HG02571 (cell line): Measurements from ENCODE around the gene DDX1.

Source experiments
- ATAC-seq: cut with Tn5 transposase; IDR thresholded peaks from one replicate; pipeline ENCODE4 v1.9.1; 2021; ENCODE audit warnings: mild to moderate bottlenecking, moderate library complexity; ENCODE audit not compliant: unreplicated experiment

DDX1 gene

DNA sequence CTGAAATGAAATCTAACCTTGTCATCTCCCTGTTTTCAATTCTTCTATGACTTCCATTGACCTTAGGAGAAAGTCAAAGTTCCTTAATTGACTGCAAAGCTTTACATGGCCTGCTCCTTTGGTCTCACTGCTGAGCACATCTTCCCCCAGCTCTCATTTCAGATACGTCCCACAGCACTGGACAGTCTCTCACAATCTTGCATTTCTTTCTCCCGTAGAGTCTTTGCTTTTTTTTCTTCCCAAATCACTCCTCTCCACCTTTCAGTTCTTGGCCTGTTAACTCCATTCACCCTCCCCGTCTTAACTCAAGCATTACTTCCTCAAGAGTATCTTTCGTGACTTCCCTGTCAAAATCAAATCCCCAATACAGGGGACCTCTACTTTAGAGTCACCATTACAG is 67.2 kb downstream of the DDX1 start:
- no peak for ATAC-seq

- no peak for ATAC-seq
Observed at GRCh38 chr2:15660491-15661294, 69.0 kb downstream of the DDX1 start.

GRCh38 chr2:15661295-15661569 is 69.6 kb downstream of the DDX1 start:
- no peak for ATAC-seq

- ATAC-seq: no peak
Observed at GRCh38 chr2:15662026-15662425, 70.4 kb downstream of the DDX1 start.

GRCh38 chr2:15662579-15662978 is 70.9 kb downstream of the DDX1 start:
- no peak for ATAC-seq

GRCh38 chr2:15663802-15664201 is 72.1 kb downstream of the DDX1 start:
- ATAC-seq: no peak

GRCh38 chr2:15664273-15665066 is 72.8 kb downstream of the DDX1 start:
- ATAC-seq: no peak

- ATAC-seq: no peak
Observed at GRCh38 chr2:15665067-15665942, 73.6 kb downstream of the DDX1 start.

DNA sequence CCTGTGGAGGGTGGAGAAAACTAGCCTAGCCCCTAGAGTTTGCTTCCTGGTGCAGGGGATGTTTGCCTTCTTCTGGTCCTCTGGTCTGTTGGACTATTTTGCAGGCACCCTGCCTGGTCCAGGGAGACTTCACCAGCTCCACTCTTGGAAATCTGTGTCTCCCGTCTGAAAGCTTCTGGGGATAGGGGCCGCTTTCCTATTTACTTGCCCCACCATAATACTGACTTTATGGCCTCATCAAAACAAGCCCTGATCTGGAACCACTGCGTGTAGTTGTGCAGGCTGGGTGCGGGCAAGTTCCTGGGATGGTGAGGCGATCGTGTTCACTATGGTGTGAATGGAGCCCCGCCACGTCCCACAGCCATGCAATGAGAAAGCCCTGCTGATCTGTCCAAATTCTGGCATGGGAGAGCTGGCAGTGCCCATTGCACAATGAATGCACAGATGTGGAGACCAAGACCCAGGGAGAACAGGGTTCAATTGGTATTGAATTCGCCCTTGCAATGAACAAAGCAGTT is 74.3 kb downstream of the DDX1 start:
- no peak for ATAC-seq

DNA sequence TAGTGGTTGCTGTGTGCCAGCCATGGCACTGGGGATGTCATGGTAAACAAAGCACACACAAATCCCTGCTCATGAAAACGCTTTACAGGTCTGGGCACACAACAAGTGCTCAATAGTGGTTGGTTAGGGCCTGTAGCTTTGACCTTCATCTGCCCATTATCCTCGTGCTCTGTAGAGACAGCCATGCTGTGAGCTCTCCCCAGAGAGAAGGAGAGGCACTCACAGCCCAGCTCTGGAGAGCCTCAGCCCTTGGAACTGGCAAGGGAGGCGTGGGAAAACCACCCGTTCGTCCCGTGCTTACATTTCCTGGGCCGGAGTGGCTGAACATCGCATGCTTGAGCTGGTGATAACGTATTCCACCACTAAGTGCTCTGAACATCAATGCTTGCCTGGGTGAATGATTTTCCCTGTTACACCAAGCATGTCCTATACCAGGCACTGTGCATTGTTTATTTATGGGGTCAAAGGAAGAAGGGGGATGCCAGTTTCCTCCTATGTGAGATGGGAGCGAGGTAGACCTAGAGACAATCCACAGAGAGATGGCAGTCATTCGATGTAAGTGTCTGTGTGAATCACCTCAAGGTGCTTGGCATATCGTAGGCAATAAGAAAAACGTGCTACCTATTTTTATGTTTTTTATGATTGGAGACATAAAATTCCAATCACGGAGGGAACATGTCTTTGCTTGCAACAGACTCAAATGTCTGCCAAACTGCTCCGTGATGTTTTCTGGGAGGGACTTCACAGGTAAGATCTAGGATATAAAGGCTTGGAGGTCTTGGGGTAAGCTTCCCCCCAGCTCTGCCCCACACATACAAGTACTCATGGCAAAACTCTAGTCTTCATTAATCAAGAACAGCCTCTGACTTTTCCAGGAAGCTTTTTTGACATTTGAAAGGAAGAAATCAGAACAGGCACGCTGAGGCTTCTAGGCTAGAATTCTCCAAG is 75.5 kb downstream of the DDX1 start:
- no peak for ATAC-seq

GRCh38 chr2:15667809-15668556 is 76.3 kb downstream of the DDX1 start:
- no peak for ATAC-seq

DNA sequence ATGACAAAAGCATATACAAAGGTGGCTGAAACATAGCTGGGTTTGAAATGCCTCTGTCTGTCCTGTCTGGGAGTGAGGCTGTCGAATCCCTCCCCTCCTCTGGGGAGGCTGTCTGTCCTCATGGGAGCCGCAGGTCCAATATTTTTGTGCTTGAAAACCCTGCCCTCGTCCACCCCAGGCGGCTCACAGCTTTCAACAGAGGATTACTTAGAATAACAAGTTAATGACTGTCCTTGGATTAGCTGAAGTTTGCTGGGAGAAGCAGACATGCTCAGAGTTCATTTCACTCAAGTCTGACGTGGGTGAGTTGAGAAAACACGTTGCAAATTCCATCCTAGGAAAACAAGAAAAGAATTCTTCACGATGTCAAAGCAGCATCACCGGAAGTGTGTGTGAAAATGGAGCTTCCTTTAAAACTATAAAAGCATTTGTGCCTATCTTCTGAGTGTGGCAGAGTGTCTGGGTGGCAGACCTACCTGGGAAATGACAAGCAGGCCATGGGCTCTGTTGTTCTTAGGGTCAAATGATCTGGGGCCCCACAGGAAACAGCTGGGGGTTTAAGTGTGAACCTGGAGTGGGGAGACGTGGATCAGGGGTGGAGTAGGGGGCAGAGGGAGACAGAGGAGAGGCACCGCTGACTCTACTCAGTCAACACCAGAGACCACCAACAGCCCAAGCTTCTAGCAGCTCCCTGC is 77.1 kb downstream of the DDX1 start:
- no peak for ATAC-seq

DNA sequence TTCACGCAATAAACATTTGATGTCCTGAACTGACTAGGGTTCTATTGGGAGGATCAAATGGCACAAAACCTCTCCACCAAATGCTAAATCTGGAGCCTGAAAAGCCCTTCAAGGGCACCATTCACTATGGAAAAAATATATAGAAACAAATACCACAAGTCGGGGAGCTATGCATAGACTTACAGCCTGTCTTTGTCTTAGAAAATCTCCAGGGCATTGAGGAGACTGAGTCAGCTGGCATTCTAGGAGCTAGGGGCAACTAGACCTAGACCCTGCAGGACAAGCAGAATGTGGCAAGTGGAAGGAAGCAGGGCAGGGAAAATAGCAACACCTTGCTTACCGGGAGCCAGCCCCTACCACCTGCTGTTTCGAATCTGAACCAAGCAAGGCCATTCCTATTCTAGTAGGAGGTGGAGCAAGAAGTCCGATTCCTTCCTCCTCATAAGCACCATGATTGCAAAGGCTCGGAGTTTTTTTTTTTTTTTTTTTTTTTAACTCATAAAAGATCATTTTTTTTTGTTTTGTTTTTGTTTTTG is 77.8 kb downstream of the DDX1 start:
- no peak for ATAC-seq

DNA sequence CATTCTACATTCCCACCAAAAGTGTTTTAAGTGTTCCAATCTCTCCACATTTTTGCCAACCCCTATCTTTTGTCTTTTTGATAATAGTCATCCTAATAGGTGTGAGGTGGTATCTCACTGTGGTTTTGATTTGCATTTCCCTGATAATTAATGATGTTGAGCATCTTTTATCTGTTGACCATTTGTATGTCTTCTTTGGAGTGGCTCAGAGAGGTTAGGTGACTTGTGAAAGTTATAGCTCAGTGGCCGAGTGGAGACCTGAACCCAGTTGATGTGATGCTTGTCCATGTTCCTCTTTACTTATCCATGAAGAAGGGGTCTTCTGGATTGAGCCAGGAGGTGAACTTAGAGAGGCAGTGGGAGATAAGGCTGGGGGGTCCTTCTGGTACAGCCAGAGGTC is 78.8 kb downstream of the DDX1 start:
- no peak for ATAC-seq

DNA sequence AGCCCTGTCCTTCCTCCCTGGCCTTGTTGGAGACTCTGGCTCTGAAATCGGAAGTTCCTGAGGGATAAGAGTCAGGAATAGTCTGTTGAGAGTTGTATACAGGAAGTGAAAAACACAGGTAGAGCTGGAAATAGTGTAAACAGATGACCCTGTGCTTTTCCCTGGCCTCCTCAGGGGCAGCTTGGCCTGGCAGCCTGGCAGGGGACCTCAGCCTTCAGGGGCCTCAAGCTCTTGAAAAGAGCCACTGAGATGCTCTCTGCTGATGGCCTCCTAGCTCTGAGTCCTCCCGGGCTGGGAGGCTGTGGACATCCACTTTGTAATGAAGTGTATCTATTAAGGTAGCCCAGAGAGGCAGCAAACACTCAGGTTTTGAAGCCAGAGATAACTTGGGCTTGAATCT is 79.3 kb downstream of the DDX1 start:
- ATAC-seq: no peak

DNA sequence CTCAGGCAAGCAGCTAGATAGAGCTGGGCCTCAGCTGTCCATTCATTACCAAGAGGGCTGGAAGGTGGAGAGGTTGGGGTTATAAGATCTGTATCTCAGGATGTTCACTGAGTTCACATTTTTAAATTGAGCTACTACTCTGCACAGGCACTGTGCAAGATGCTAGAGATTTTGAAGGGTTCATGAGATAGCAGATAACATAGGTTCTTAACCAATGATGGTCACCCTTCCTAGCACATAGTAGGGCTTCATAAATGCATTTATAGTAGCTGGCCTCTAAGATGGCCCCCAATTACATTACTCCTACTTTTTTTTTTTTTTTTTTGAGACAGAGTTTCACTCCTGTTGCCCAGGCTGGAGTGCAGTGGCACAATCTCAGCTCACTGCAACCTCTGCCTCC is 79.7 kb downstream of the DDX1 start:
- no peak for ATAC-seq

DNA sequence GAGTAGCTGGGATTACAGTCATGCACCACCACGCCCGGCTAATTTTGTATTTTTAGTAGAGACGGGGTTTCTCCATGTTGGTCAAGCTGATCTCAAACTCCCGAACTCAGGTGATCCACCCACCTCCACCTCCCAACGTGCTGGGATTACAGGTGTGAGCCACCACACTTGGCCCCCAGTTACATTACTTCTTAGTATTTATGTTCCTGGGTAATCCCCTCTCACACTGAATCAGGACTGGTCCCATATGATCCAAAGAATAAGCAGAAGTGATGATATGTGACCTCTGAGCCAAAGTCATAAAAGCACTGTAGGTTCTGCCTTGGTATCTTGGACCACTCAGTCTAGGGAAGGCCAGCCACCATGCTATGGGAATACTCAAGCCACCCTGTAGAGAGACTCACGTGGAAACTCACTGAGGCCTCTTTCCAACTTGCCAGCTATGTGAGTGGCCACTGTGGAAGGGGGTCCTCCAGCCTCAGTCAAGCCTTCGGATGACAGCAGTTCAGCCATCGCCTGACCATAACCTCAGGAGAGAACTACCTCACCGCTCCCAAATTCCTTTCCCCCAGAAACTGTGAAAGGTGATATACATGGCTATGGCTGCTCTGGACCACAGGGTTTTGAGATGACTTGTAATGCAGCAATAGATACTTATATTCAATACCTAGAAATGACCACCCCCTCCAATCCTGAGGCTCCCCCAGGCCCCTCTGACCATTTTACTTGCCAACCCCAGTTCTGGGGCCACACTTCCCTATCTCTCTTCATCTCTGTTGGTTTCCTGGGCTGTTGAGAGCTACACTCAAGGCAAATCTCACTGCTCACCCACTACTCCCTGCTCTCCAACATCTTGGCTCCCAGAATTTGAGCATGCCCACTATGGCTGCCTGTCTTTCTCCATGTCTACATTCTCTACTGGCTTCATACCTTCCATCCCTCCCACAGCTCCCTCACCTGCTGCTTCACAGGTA is 80.5 kb downstream of the DDX1 start:
- no peak for ATAC-seq
